Measurements from ENCODE around the gene CNPY4.

The CNPY4 gene

DNA sequence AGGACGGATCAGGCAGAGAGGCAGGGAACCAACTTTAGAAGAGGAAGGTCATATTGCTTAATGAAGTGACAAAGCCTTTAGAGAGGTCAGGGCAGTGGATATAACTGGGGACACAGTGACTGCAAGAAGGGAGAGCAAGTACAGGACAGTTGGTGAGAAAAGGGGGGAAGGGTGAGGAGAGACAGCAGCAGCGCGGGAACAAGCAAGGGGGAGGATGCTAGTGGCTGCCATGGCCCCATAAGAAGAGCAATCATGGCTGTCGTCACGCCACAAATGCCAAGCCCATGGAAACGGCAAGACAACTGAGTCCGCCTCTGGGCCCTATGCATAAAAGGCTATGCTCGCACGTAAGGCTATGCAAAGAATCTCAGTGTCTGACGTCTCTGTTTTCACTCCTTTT lies 47.0 kb upstream of the CNPY4 start:
- no peaks in the 10 kb centered on the region for H3K27me3 ChIP-seq (ENCODE audit: insufficient read depth, low read length, poor library complexity)
- H3K27ac ChIP-seq (ENCODE audit: low read length), result no peak overlapping the region
- ATAC-seq (ENCODE audit: insufficient read depth, low read depth) (no peak), DNase-seq (no peak)
- H3K4me3 ChIP-seq (ENCODE audit: low read depth in 1 of 2, low read length in 2 of 2), result no peak overlapping the region
- H3K79me2 ChIP-seq (ENCODE audit: insufficient read depth, low read length), result peaks cover 29% of the 10 kb centered on the region
- H2AFZ ChIP-seq (ENCODE audit: low read depth, low read length), result no peak overlapping the region
- no peak overlapping the region for H3K9ac ChIP-seq (ENCODE audit: low read depth, low read length)
- H3K4me2 ChIP-seq (ENCODE audit: insufficient read depth, low read length), result no peak overlapping the region
- TF ChIP-seq, protein P1, sequence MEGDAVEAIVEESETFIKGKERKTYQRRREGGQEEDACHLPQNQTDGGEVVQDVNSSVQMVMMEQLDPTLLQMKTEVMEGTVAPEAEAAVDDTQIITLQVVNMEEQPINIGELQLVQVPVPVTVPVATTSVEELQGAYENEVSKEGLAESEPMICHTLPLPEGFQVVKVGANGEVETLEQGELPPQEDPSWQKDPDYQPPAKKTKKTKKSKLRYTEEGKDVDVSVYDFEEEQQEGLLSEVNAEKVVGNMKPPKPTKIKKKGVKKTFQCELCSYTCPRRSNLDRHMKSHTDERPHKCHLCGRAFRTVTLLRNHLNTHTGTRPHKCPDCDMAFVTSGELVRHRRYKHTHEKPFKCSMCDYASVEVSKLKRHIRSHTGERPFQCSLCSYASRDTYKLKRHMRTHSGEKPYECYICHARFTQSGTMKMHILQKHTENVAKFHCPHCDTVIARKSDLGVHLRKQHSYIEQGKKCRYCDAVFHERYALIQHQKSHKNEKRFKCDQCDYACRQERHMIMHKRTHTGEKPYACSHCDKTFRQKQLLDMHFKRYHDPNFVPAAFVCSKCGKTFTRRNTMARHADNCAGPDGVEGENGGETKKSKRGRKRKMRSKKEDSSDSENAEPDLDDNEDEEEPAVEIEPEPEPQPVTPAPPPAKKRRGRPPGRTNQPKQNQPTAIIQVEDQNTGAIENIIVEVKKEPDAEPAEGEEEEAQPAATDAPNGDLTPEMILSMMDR (IDR thresholded peaks at IDR 0.05; ENCODE audit: borderline replicate concordance, extremely low read depth, low read length, poor library complexity, severe bottlenecking), result no peak
- TF ChIP-seq EZH2 (IDR thresholded peaks at IDR 0.05; ENCODE audit: borderline replicate concordance, low read depth, low read length, severe bottlenecking), result no peak
- H3K9me3 ChIP-seq (ENCODE audit: insufficient read depth, low read length, severe bottlenecking), result peaks cover 24% of the 10 kb centered on the region
- H3K4me1 ChIP-seq (ENCODE audit: insufficient read depth, low read length), result no peaks in the 10 kb centered on the region
- peaks cover 2% of the 10 kb centered on the region; the same call in 1 of the 2 replicates for H4K20me1 ChIP-seq (ENCODE audit: insufficient read depth, low read length)
- H3K36me3 ChIP-seq (ENCODE audit: insufficient read depth, low read length), result peaks cover 87% of the 10 kb centered on the region

DNA sequence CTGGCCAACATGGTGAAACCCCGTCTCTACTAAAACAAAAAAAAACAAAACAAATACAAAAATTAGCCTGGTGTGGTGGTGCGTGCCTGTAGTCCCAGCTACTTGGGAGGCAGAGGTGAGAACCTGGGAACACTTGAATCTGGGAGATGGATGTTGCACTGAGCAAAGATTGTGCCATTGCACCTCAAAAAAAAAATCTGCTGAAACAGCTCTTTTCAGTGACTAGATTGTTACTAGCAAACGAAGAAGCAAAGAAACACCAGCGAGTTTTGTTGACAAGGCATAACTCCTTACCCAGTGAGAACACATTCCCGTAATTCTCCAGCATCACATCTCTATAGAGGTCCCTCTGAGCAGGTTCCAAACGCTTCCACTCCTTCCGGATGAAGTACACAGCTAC lies 44.6 kb upstream of the CNPY4 start:
- Histone ChIP-seq H3K4me2 (ENCODE audit: insufficient read depth, low read length) (no peak overlapping the region), H2AFZ (ENCODE audit: low read depth, low read length) (no peak overlapping the region), H3K4me1 (ENCODE audit: insufficient read depth, low read length) (peaks cover 14% of the 10 kb centered on the region), H3K36me3 (ENCODE audit: insufficient read depth, low read length) (peaks cover 96% of the 10 kb centered on the region), H3K9ac (ENCODE audit: low read depth, low read length) (no peak overlapping the region), H3K9me3 (ENCODE audit: insufficient read depth, low read length, severe bottlenecking) (peaks cover 24% of the 10 kb centered on the region), H3K27me3 (ENCODE audit: insufficient read depth, low read length, poor library complexity) (no peaks in the 10 kb centered on the region), H4K20me1 (ENCODE audit: insufficient read depth, low read length) (peaks cover 17% of the 10 kb centered on the region), H3K27ac (ENCODE audit: low read length) (no peak overlapping the region), H3K79me2 (ENCODE audit: insufficient read depth, low read length) (peaks cover 53% of the 10 kb centered on the region), H3K4me3 (ENCODE audit: low read depth in 1 of 2, low read length in 2 of 2) (no peak overlapping the region)
- TF ChIP-seq EZH2 (IDR thresholded peaks at IDR 0.05; ENCODE audit: borderline replicate concordance, low read depth, low read length, severe bottlenecking), result no peak
- TF ChIP-seq, protein P1 (IDR thresholded peaks at IDR 0.05; ENCODE audit: borderline replicate concordance, extremely low read depth, low read length, poor library complexity, severe bottlenecking), result no peak
- no peak for ATAC-seq (ENCODE audit: insufficient read depth, low read depth)
- DNase-seq, result no peak

DNA sequence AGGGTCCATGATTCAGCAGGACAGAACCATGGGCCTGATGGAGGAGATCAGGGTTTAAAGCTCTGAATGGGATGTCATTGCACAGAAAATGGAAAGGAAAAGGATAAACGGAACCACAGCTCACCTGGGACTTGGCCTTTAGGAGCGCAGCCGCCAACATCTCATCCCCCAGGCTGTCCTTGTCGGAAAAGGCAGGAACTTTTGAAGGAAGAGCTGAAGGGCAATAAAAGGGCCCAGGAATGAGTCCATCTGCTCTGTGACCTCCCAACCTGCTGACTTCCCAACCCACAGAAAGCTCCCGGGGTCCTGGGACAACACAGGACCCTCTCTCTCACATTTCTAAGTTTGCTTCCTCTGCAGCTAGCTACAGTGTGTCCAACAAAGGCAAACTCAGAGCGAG lies 44.0 kb upstream of the CNPY4 start:
- no peak overlapping the region for H3K9ac ChIP-seq (ENCODE audit: low read depth, low read length)
- no peak overlapping the region for H3K27ac ChIP-seq (ENCODE audit: low read length)
- peaks cover 21% of the 10 kb centered on the region for H4K20me1 ChIP-seq (ENCODE audit: insufficient read depth, low read length)
- no peak overlapping the region for H2AFZ ChIP-seq (ENCODE audit: low read depth, low read length)
- ATAC-seq (ENCODE audit: insufficient read depth, low read depth) (no peak), DNase-seq (no peak)
- peaks cover 20% of the 10 kb centered on the region for H3K4me1 ChIP-seq (ENCODE audit: insufficient read depth, low read length)
- peaks cover 59% of the 10 kb centered on the region for H3K79me2 ChIP-seq (ENCODE audit: insufficient read depth, low read length)
- H3K9me3 ChIP-seq (ENCODE audit: insufficient read depth, low read length, severe bottlenecking), result peaks cover 24% of the 10 kb centered on the region
- peaks cover 95% of the 10 kb centered on the region for H3K36me3 ChIP-seq (ENCODE audit: insufficient read depth, low read length)
- no peaks in the 10 kb centered on the region for H3K27me3 ChIP-seq (ENCODE audit: insufficient read depth, low read length, poor library complexity)
- no peak overlapping the region for H3K4me3 ChIP-seq (ENCODE audit: low read depth in 1 of 2, low read length in 2 of 2)
- TF ChIP-seq EZH2 (IDR thresholded peaks at IDR 0.05; ENCODE audit: borderline replicate concordance, low read depth, low read length, severe bottlenecking), result no peak
- TF ChIP-seq, protein P1 (IDR thresholded peaks at IDR 0.05; ENCODE audit: borderline replicate concordance, extremely low read depth, low read length, poor library complexity, severe bottlenecking), result no peak
- no peak overlapping the region for H3K4me2 ChIP-seq (ENCODE audit: insufficient read depth, low read length)

DNA sequence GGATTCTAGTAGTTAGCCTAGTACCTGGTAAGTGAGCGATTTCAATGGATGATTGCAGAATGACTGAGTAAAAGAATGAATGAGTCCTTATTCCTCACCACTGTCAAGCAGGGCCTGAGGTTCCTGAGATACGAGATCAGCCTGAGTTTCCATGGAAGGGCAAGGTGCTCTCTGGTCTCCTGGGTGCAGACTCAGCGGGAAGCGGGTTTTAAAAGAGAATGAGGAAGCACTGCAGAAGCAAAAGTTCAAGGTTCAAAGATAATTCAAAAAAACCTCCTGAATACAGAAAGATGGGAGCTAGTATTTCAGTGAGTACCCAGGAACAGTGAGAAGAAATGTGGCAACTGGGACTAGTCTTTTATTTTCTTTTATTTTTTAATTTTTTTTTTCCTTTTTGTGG lies 42.2 kb upstream of the CNPY4 start:
- Histone ChIP-seq H3K4me3 (ENCODE audit: low read depth in 1 of 2, low read length in 2 of 2) (no peak overlapping the region), H3K9ac (ENCODE audit: low read depth, low read length) (no peak overlapping the region), H3K36me3 (ENCODE audit: insufficient read depth, low read length) (peaks cover 83% of the 10 kb centered on the region), H2AFZ (ENCODE audit: low read depth, low read length) (no peak overlapping the region), H3K79me2 (ENCODE audit: insufficient read depth, low read length) (peaks cover 71% of the 10 kb centered on the region), H3K9me3 (ENCODE audit: insufficient read depth, low read length, severe bottlenecking) (peaks cover 8% of the 10 kb centered on the region), H3K4me1 (ENCODE audit: insufficient read depth, low read length) (peaks cover 30% of the 10 kb centered on the region), H4K20me1 (ENCODE audit: insufficient read depth, low read length) (peaks cover 21% of the 10 kb centered on the region), H3K27me3 (ENCODE audit: insufficient read depth, low read length, poor library complexity) (no peaks in the 10 kb centered on the region), H3K4me2 (ENCODE audit: insufficient read depth, low read length) (no peak overlapping the region), H3K27ac (ENCODE audit: low read length) (no peak overlapping the region)
- no peak for TF ChIP-seq EZH2 (IDR thresholded peaks at IDR 0.05; ENCODE audit: borderline replicate concordance, low read depth, low read length, severe bottlenecking)
- TF ChIP-seq, protein P1 (IDR thresholded peaks at IDR 0.05; ENCODE audit: borderline replicate concordance, extremely low read depth, low read length, poor library complexity, severe bottlenecking), result no peak
- no peak for ATAC-seq (ENCODE audit: insufficient read depth, low read depth)
- DNase-seq, result no peak

Data from DND-41 (cell line).